Measurements from ENCODE around the gene LRFN2. TPM values are rescaled to one million over a fixed set of nuclear protein-coding genes. Genes with fewer than 3 reads are reported as not detected.

LRFN2 gene
- total and polyA plus RNA-seq, 2 of the 8 experiments (the other 6 are each of a cell fraction or from before 2014, with no cell fraction given): 2.3 TPM

GRCh38 chr6:40606981-40607380 lies 19.8 kb upstream of the LRFN2 start:
- Histone ChIP-seq H3K9me3 (ENCODE audit: insufficient read depth in 2 of 2, low read depth in 1 of 2, low read length in 1 of 2) (no peaks in the 10 kb centered on the region), H2BK12ac (ENCODE audit: low read depth, low read length) (no peak overlapping the region), H4K8ac (ENCODE audit: extremely low read depth, insufficient read depth, low read length) (no peak overlapping the region), H3K4me1 (replicated peaks in 1 of 4; ENCODE audit: control insufficient read depth in 3 of 4, insufficient read depth in 4 of 4, low read length in 3 of 4) (no peaks in the 10 kb centered on the region), H3K56ac (replicated peaks; ENCODE audit: insufficient read length, low read depth, low read length) (no peak overlapping the region), H2BK120ac (replicated peaks; ENCODE audit: low read depth, low read length) (no peak overlapping the region), H3K4ac (replicated peaks; ENCODE audit: insufficient read length, low read depth, low read length) (no peak overlapping the region), H2BK20ac (ENCODE audit: low read length) (no peak overlapping the region), H2BK15ac (ENCODE audit: low read length) (no peak overlapping the region), H2BK5ac (ENCODE audit: low read depth, low read length) (no peak overlapping the region), H4K91ac (replicated peaks; ENCODE audit: insufficient read length, low read length) (no peak overlapping the region), H3K4me2 (ENCODE audit: insufficient read depth in 1 of 2, low read depth in 2 of 2, low read length in 2 of 2) (no peak overlapping the region), H3K79me1 (ENCODE audit: low read depth, low read length) (no peaks in the 10 kb centered on the region), H3K27ac (ENCODE audit: low read depth, low read length) (no peak overlapping the region), H2AFZ (ENCODE audit: low read length) (no peak overlapping the region), H2AK5ac (ENCODE audit: low read depth, low read length) (no peak overlapping the region), H3K79me2 (ENCODE audit: control insufficient read depth in 1 of 2, insufficient read depth in 2 of 2, low read length in 2 of 2) (no peaks in the 10 kb centered on the region), H3K27me3 (replicated peaks in 1 of 4; ENCODE audit: control insufficient read depth in 3 of 4, extremely low read depth in 1 of 4, insufficient read depth in 3 of 4, low read length in 3 of 4) (no peaks in the 10 kb centered on the region; a peak in 1 of 7 replicates), H3K9ac (replicated peaks in 1 of 4; ENCODE audit: extremely low read depth in 1 of 4, low read depth in 3 of 4, low read length in 3 of 4) (no peak overlapping the region), H3K23ac (ENCODE audit: insufficient read length) (no peak overlapping the region), H4K5ac (ENCODE audit: insufficient read length, low read depth, low read length) (no peak overlapping the region), H3K4me3 (ENCODE audit: extremely low read depth in 1 of 4, insufficient read depth in 2 of 4, low read depth in 3 of 4, low read length in 4 of 4) (no peak overlapping the region), H3K23me2 (ENCODE audit: low read depth, low read length) (no peaks in the 10 kb centered on the region), H3K36me3 (ENCODE audit: control insufficient read depth in 2 of 4, insufficient read depth in 4 of 4, low read length in 3 of 4) (no peaks in the 10 kb centered on the region), H3K14ac (ENCODE audit: insufficient read length) (no peak overlapping the region), H4K20me1 (replicated peaks in 1 of 2; ENCODE audit: control insufficient read depth in 1 of 2, insufficient read depth in 2 of 2, low read length in 2 of 2) (no peaks in the 10 kb centered on the region), H3K18ac (ENCODE audit: extremely low read depth, low read length) (no peak overlapping the region)
- FAIRE-seq (no peak), DNase-seq (ENCODE audit: low read depth in 1 of 2, low spot score in 2 of 2) (no peak)
- no peak for TF ChIP-seq SP1 (IDR thresholded peaks at IDR 0.05; ENCODE audit: low read depth, low read length)
- no peak for TF ChIP-seq TEAD4 (IDR thresholded peaks at IDR 0.05; ENCODE audit: low read depth, low read length)
- TF ChIP-seq CTBP2 (IDR thresholded peaks at IDR 0.05; ENCODE audit: borderline replicate concordance, insufficient read depth, insufficient read length, low read length): no peak
- no peak for TF ChIP-seq HDAC2 (IDR thresholded peaks at IDR 0.05; ENCODE audit: borderline replicate concordance in 1 of 2, low read depth in 2 of 2, low read length in 2 of 2)
- TF ChIP-seq SUZ12 (IDR thresholded peaks at IDR 0.05; ENCODE audit: low read length): no peak
- no peak for TF ChIP-seq NRF1 (IDR thresholded peaks at IDR 0.05; ENCODE audit: low read depth, low read length)
- TF ChIP-seq CBX5 (IDR thresholded peaks at IDR 0.05; ENCODE audit: low read depth, low read length): no peak
- TF ChIP-seq EP300 (IDR thresholded peaks at IDR 0.05; ENCODE audit: borderline replicate concordance in 1 of 2, low read depth in 2 of 2, low read length in 2 of 2): no peak
- TF ChIP-seq SAP30 (IDR thresholded peaks at IDR 0.05; ENCODE audit: insufficient read depth, insufficient replicate concordance, low read length): no peak
- no peak for TF ChIP-seq YY1 (IDR thresholded peaks at IDR 0.05; ENCODE audit: low read depth, low read length)
- no peak for TF ChIP-seq JUND (IDR thresholded peaks at IDR 0.05; ENCODE audit: low read length)
- WGBS, 2 experiments (ENCODE audit: extremely low coverage in 1 of 2, insufficient coverage in 1 of 2, insufficient read length in 1 of 2, insufficient replicate concordance in 2 of 2, low coverage in 1 of 2, low lambda C conversion rate in 2 of 2, missing lambda C conversion rate in 1 of 2): 90% methylated on average over 4 of the region's 4 CpGs; no CpG with 5 or more reads in 1 of the 2 experiments
- POLR2A ChIA-PET (ENCODE audit: partially characterized antibody): no interaction called here
- CTCF ChIA-PET (ENCODE audit: partially characterized antibody): interaction anchor here (1.1 to 1.2 kb wide), 2 partner anchors 10 to 279 kb away, joined by 4 to 5 read pairs; no protein-coding TSS in a partner anchor

All from H1 (cell line).